SK-N-DZ (cell line): ENCODE data around the gene NUP54.

Source experiments
- DNase-seq: peaks from one replicate; pipeline ENCODE4 v3.0.0-alpha.2; 2015; ENCODE audit warnings: low spot score

Gene NUP54

GRCh38 chr4:76074468-76074867, 73.7 kb downstream of the NUP54 start, which contains the start of gene ART3:
Gene ART3, plus strand, starts transcription at chr4:76074709. Its CDS starts 1,181 bp downstream, at chr4:76075890.
- DNase-seq: no peak

GRCh38 chr4:76072760-76073159, 75.4 kb downstream of the NUP54 start:
- DNase-seq: no peak

GRCh38 chr4:76067652-76068286, 80.4 kb downstream of the NUP54 start:
- DNase-seq: peak; percentile 44

DNA sequence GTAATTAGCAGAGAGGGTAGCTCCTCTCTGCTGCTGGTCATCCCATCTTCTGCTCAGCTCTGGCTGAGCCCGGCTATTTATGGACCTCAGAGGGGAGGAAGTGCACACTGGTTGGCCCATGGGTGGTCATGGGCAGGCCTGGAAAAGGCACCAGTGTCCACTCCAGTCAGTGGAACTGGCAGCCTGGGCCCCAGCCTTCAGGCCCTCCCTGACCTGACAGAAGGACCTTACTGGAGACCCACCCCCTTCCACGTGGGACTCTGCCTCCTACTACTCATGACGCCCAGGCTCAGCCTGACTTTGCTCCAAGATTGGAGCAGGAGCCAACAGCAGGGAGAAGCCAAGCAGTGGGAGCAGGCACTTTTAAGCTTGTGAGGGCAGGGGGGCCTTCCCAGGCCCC, 81.7 kb downstream of the NUP54 start:
- DNase-seq: no peak
